HepG2 (cell line): Measurements from ENCODE around the gene RPS6KA2. TPM values are rescaled to one million over a fixed set of nuclear protein-coding genes. Genes with fewer than 3 reads are reported as not detected.

Experiments used
- ADNP ChIP-seq: sonication (generic); formaldehyde crosslinking; IDR thresholded peaks from 2 replicates; pipeline ENCODE4 v1.4.0; 2020; ENCODE audit warnings: missing genetic modification reagents
- AHR ChIP-seq: IDR thresholded peaks from 2 replicates; pipeline ENCODE4 v1.6.1; 2018; ENCODE audit warnings: missing genetic modification reagents, missing compliant biosample characterization
- DMTF1 ChIP-seq: sonication (generic); formaldehyde crosslinking; IDR thresholded peaks from 2 replicates; pipeline ENCODE4 v1.4.0; 2020; ENCODE audit warnings: mild to moderate bottlenecking, missing genetic modification reagents
- LCORL ChIP-seq, 2 experiments: fragments of 450-650 bp in 1 of 2; sonication (generic) in 1 of 2; formaldehyde crosslinking in 1 of 2; IDR thresholded peaks; 2 replicates each; pipeline versions ENCODE4 v1.5.0 to v1.6.1; 2017 to 2020; ENCODE audit warnings: antibody characterized with exemption in 1 of 2, missing genetic modification reagents in 1 of 2
- MIER3 ChIP-seq: IDR thresholded peaks from 2 replicates; pipeline ENCODE4 v1.6.1; 2016; ENCODE audit warnings: missing compliant biosample characterization, borderline replicate concordance
- PITX1 ChIP-seq: sonication (generic); formaldehyde crosslinking; IDR thresholded peaks from 2 replicates; pipeline ENCODE4 v1.5.1; 2020; ENCODE audit warnings: mild to moderate bottlenecking, missing genetic modification reagents
- SMAD9 ChIP-seq: sonication (generic); formaldehyde crosslinking; IDR thresholded peaks from 2 replicates; pipeline ENCODE4 v1.5.1; 2020; ENCODE audit warnings: mild to moderate bottlenecking, missing genetic modification reagents
- SPEN ChIP-seq: sonication (generic); formaldehyde crosslinking; IDR thresholded peaks from 2 replicates; pipeline ENCODE4 v1.5.1; 2020; ENCODE audit warnings: low read depth, mild to moderate bottlenecking, missing genetic modification reagents
- TFDP2 ChIP-seq: sonication (generic); formaldehyde crosslinking; IDR thresholded peaks from 2 replicates; pipeline ENCODE4 v1.4.0; 2020; ENCODE audit warnings: missing genetic modification reagents
- ZHX1 ChIP-seq: sonication (generic); formaldehyde crosslinking; IDR thresholded peaks from 2 replicates; pipeline ENCODE4 v1.8.1; 2022; ENCODE audit warnings: low read depth, mild to moderate bottlenecking, missing genetic modification reagents
- ZNF253 ChIP-seq: sonication (generic); formaldehyde crosslinking; IDR thresholded peaks from 2 replicates; pipeline ENCODE4 v1.8.0; 2022; ENCODE audit warnings: mild to moderate bottlenecking, missing genetic modification reagents, borderline replicate concordance
- ZNF260 ChIP-seq: sonication (generic); formaldehyde crosslinking; IDR thresholded peaks from 2 replicates; pipeline ENCODE4 v1.4.0; 2020; ENCODE audit warnings: missing genetic modification reagents, low read depth, mild to moderate bottlenecking, borderline replicate concordance
- ZNF446 ChIP-seq: sonication (generic); formaldehyde crosslinking; IDR thresholded peaks from 2 replicates; pipeline ENCODE4 v1.5.0; 2020; ENCODE audit warnings: mild to moderate bottlenecking, missing genetic modification reagents
- ZNF619 ChIP-seq: sonication (generic); formaldehyde crosslinking; IDR thresholded peaks from 2 replicates; pipeline ENCODE4 v1.4.0; 2020; ENCODE audit warnings: mild to moderate bottlenecking, missing genetic modification reagents
- ZNF770 ChIP-seq: sonication (generic); formaldehyde crosslinking; IDR thresholded peaks from 2 replicates; pipeline ENCODE4 v1.5.0; 2020; ENCODE audit warnings: mild to moderate bottlenecking, missing genetic modification reagents
- polyA plus RNA-seq, 8 experiments: library from polyadenylated mRNA; depleted of rRNA in 3 of 8; stranded (reverse) in 7 of 8; unstranded in 1 of 8; fragments of >200 nt; fragmentation: Illumina TruSeq in 4 of 8; extraction: Trizol in 4 of 8; gene quantifications; 2 replicates each; pipeline versions ENCODE4 v1.2.1 to v1.2.3, GENCODE V29; 2011 to 2016; ENCODE audit warnings: low read depth in 4 of 8, missing spikeins in 1 of 8, mixed read lengths in 1 of 8; ENCODE audit not compliant: insufficient read depth in 1 of 8
- total RNA-seq, 5 experiments: library from RNA; depleted of rRNA; stranded (reverse); fragments of >200 nt; fragmentation: Illumina TruSeq; extraction: Trizol; gene quantifications; 2 replicates each; pipeline ENCODE4 v1.2.3, GENCODE V29; 2016; ENCODE audit warnings: low read depth in 1 of 5
- TF ChIP-seq, protein P1 (sequence below): sonication (generic); formaldehyde crosslinking; IDR thresholded peaks from 2 replicates; pipeline ENCODE4 v1.4.0; 2020; ENCODE audit warnings: missing genetic modification reagents, borderline replicate concordance
- TF ChIP-seq, protein P2 (sequence below): sonication (generic); formaldehyde crosslinking; conservative IDR thresholded peaks from 2 replicates; pipeline ENCODE4 v1.8.1; 2023; ENCODE audit warnings: missing genetic modification reagents

The RPS6KA2 gene
- total and polyA plus RNA-seq, 2 of the 13 experiments (the other 11 are each of a cell fraction or from before 2014, with no cell fraction given), result 0.22 to 0.38 TPM

GRCh38 chr6:166361077-166361429 lies 266.0 kb downstream of the RPS6KA2 start (continued):
- TF ChIP-seq ZNF619 (CRISPR knock-in tag) (0 out of 2 replicates have a peak, but pooled peaks have one; percentile 65), SPEN (CRISPR knock-in tag) (peak; percentile 91; the same call in 1 of the 2 replicates), PITX1 (peak; percentile 90), MIER3 (peak; percentile 100), ZNF260 (CRISPR knock-in tag) (no peak), TFDP2 (CRISPR knock-in tag) (peak; percentile 85), LCORL (IDR thresholded peaks at IDR 0.05) (0 out of 2 replicates have a peak, but pooled peaks have one; percentile 21), LCORL (CRISPR knock-in tag; IDR thresholded peaks at IDR 0.05) (peak; percentile 92), AHR (CRISPR knock-in tag) (peak; percentile 62; the same call in 1 of the 2 replicates), ZHX1 (CRISPR knock-in tag) (peak; percentile 52), ZNF770 (CRISPR knock-in tag) (no peak), SMAD9 (CRISPR knock-in tag) (no peak), DMTF1 (CRISPR knock-in tag) (no peak), ZNF253 (CRISPR knock-in tag) (peak; percentile 36; the same call in 1 of the 2 replicates), ZNF446 (CRISPR knock-in tag) (no peak), ADNP (CRISPR knock-in tag) (no peak)
- TF ChIP-seq, protein P1, sequence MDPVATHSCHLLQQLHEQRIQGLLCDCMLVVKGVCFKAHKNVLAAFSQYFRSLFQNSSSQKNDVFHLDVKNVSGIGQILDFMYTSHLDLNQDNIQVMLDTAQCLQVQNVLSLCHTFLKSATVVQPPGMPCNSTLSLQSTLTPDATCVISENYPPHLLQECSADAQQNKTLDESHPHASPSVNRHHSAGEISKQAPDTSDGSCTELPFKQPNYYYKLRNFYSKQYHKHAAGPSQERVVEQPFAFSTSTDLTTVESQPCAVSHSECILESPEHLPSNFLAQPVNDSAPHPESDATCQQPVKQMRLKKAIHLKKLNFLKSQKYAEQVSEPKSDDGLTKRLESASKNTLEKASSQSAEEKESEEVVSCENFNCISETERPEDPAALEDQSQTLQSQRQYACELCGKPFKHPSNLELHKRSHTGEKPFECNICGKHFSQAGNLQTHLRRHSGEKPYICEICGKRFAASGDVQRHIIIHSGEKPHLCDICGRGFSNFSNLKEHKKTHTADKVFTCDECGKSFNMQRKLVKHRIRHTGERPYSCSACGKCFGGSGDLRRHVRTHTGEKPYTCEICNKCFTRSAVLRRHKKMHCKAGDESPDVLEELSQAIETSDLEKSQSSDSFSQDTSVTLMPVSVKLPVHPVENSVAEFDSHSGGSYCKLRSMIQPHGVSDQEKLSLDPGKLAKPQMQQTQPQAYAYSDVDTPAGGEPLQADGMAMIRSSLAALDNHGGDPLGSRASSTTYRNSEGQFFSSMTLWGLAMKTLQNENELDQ (CRISPR knock-in tag), result 0 out of 2 replicates have a peak, but pooled peaks have one; percentile 65
- TF ChIP-seq, protein P2, sequence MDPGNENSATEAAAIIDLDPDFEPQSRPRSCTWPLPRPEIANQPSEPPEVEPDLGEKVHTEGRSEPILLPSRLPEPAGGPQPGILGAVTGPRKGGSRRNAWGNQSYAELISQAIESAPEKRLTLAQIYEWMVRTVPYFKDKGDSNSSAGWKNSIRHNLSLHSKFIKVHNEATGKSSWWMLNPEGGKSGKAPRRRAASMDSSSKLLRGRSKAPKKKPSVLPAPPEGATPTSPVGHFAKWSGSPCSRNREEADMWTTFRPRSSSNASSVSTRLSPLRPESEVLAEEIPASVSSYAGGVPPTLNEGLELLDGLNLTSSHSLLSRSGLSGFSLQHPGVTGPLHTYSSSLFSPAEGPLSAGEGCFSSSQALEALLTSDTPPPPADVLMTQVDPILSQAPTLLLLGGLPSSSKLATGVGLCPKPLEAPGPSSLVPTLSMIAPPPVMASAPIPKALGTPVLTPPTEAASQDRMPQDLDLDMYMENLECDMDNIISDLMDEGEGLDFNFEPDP (CRISPR knock-in tag), result no peak; the same call in 1 of the 2 replicates
